GM23248 (cell line): ENCODE results near the gene ACTN4.

Experiments
- EZH2 ChIP-seq: fragments of 200-600 bp; sonication (generic); IDR thresholded peaks from 2 replicates; pipeline ENCODE4 v1.6.1; 2018; ENCODE audit warnings: antibody characterized with exemption, mild to moderate bottlenecking; ENCODE audit not compliant: insufficient read depth, poor library complexity, severe bottlenecking
- EZH2phosphoT487 ChIP-seq: fragments of 200-600 bp; sonication (generic); IDR thresholded peaks from 2 replicates; pipeline ENCODE4 v1.6.1; 2018; ENCODE audit warnings: antibody characterized with exemption, moderate library complexity, mild to moderate bottlenecking, low read depth; ENCODE audit not compliant: insufficient read depth

DNA sequence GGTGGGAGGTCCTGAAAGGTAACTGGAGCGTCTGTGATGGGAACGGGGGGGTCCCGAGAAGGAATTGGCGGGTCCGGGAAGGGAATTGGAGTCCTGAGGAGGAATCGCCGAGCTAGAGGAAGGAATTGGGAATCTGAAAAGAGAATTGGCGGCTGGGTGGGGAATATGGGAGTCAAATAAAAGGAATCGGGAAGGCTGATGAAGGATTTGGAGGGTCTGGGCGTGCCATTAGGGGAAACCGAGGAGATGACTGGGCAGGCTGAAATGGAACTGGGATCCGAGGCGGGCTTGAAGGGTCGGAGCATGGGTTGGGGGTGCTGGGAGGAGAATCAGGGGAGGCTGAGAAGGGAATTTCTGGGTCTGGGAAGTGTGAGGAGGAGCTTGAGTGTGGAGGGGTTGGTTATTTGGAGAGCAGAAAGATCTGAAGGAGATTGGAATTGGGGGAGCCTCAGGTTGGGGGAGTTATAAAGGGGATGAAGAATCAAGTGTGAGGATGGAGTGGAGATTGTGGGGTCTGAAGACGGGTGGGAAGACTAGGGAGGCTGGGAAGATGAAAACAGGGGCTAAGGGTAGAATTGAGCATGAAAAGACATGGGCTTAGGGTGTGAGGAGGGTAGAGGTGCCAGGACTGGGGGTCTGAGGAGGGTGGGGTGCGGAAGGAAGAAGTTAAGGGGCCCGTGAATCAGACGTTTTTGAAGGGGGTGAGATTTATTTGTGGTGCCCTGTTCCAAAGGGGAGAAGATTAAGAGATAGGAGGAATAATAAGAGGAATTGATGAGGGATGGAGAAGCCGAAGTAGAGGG, 718 bp downstream of the ACTN4 start:
- no peak for TF ChIP-seq EZH2phosphoT487
- TF ChIP-seq EZH2: no peak
